Activated CD4-positive, alpha-beta memory T cell treated with anti-CD3 and anti-CD28 coated beads, Interleukin-2, amount 10 ng/mL, durations not matched to agents 7 days and 5 days (primary cell): Measurements from ENCODE around the gene ANKS1A. TPM values are rescaled to one million over a fixed set of nuclear protein-coding genes. Genes with fewer than 3 reads are reported as not detected.
"Not testable (repeated sequence)": the region's sequence is repeated elsewhere in the genome, so short reads cannot be mapped to it uniquely, and the experiment has no call there.

Source experiments
- CTCF ChIA-PET: fragments of 350-600 bp; sonication (Branson Sonifier 250); formaldehyde crosslinking; loops from one replicate; lab custom pipeline; 2021; ENCODE audit warnings: antibody characterized with exemption, inconsistent platforms; lab: Charles Lee
- POLR2A ChIA-PET: fragments of 350-600 bp; sonication (Branson Sonifier 250); formaldehyde crosslinking; loops from one replicate; lab custom pipeline; 2021; ENCODE audit warnings: antibody characterized with exemption; lab: Charles Lee
- DNase-seq: peaks from one replicate; pipeline ENCODE4 v3.0.0-alpha.2; 2020
- H3K27ac Mint-ChIP-seq: one replicate; pipeline ENCODE4 v1.8.0; 2021; ENCODE audit warnings: mild to moderate bottlenecking, mixed read lengths
- H3K27me3 Mint-ChIP-seq: one replicate; pipeline ENCODE4 v1.8.0; 2021; ENCODE audit warnings: mixed read lengths
- H3K36me3 Mint-ChIP-seq: one replicate; pipeline ENCODE4 v1.8.0; 2021; ENCODE audit warnings: low read depth, mixed read lengths
- H3K4me1 Mint-ChIP-seq: one replicate; pipeline ENCODE4 v1.8.0; 2021; ENCODE audit warnings: mixed read lengths
- H3K4me3 Mint-ChIP-seq: one replicate; pipeline ENCODE4 v1.8.0; 2021; ENCODE audit warnings: mild to moderate bottlenecking, mixed read lengths
- H3K9me3 Mint-ChIP-seq: one replicate; pipeline ENCODE4 v1.8.0; 2021; ENCODE audit warnings: mixed read lengths
- total RNA-seq, 2 experiments: library from RNA; stranded (reverse); gene quantifications; one replicate each; pipeline ENCODE4 v1.2.3, GENCODE V29; 2021

The ANKS1A gene
- total RNA-seq, 2 experiments from 2014 or later = 8.8 to 9.5 TPM

- CTCF ChIA-PET, H3K4me3 Mint-ChIP-seq, DNase-seq, H3K27ac Mint-ChIP-seq, H3K36me3 Mint-ChIP-seq, POLR2A ChIA-PET, H3K27me3 Mint-ChIP-seq, H3K4me1 Mint-ChIP-seq, H3K9me3 Mint-ChIP-seq: not testable (repeated sequence)
These were observed 109.4 kb downstream of the ANKS1A start for GRCh38 chr6:34998417-34998816.

- H3K36me3 Mint-ChIP-seq, H3K4me3 Mint-ChIP-seq, H3K27me3 Mint-ChIP-seq, POLR2A ChIA-PET, DNase-seq, H3K9me3 Mint-ChIP-seq, H3K27ac Mint-ChIP-seq, H3K4me1 Mint-ChIP-seq, CTCF ChIA-PET: not testable (repeated sequence)
These were observed 110.1 kb downstream of the ANKS1A start for GRCh38 chr6:34999153-34999552.

- POLR2A ChIA-PET, H3K4me1 Mint-ChIP-seq, H3K4me3 Mint-ChIP-seq, H3K9me3 Mint-ChIP-seq, CTCF ChIA-PET, H3K36me3 Mint-ChIP-seq, H3K27me3 Mint-ChIP-seq, DNase-seq, H3K27ac Mint-ChIP-seq: not testable (repeated sequence)
These were observed 110.9 kb downstream of the ANKS1A start for GRCh38 chr6:34999962-35000361.

GRCh38 chr6:35001349-35001748 lies 112.3 kb downstream of the ANKS1A start:
- H3K27me3 Mint-ChIP-seq, H3K9me3 Mint-ChIP-seq, DNase-seq, H3K27ac Mint-ChIP-seq, H3K4me3 Mint-ChIP-seq, H3K36me3 Mint-ChIP-seq, H3K4me1 Mint-ChIP-seq, POLR2A ChIA-PET: not testable (repeated sequence)
- CTCF ChIA-PET = interaction anchor here (0.9 to 2.0 kb wide), 2 partner anchors 14 to 204 kb away, joined by 3 to 8 read pairs; no protein-coding TSS in a partner anchor

- CTCF ChIA-PET = interaction anchor here (1.6 kb wide), 1 partner anchor 17 kb away, joined by 4 read pairs; no protein-coding TSS in a partner anchor
- H3K36me3 Mint-ChIP-seq, H3K27me3 Mint-ChIP-seq, POLR2A ChIA-PET, H3K27ac Mint-ChIP-seq, H3K9me3 Mint-ChIP-seq, DNase-seq, H3K4me3 Mint-ChIP-seq, H3K4me1 Mint-ChIP-seq: not testable (repeated sequence)
These were observed 115.0 kb downstream of the ANKS1A start for GRCh38 chr6:35003886-35004530.

GRCh38 chr6:35007016-35007415 lies 118.0 kb downstream of the ANKS1A start:
- POLR2A ChIA-PET = no interaction called here
- no peaks in the 10 kb centered on the region for H3K36me3 Mint-ChIP-seq
- CTCF ChIA-PET = interaction anchor here (1.0 kb wide), 1 partner anchor 20 kb away, joined by 3 read pairs; no protein-coding TSS in a partner anchor
- no peaks in the 10 kb centered on the region for H3K9me3 Mint-ChIP-seq
- no peaks in the 10 kb centered on the region for H3K27me3 Mint-ChIP-seq
- no peak overlapping the region for H3K27ac Mint-ChIP-seq
- DNase-seq = no peak
- peaks cover 16% of the 10 kb centered on the region for H3K4me1 Mint-ChIP-seq
- no peak overlapping the region for H3K4me3 Mint-ChIP-seq

GRCh38 chr6:35008858-35009257 lies 119.8 kb downstream of the ANKS1A start:
- Mint-ChIP-seq H3K27ac (no peak overlapping the region), H3K9me3 (no peaks in the 10 kb centered on the region), H3K27me3 (no peaks in the 10 kb centered on the region), H3K4me3 (no peak overlapping the region), H3K36me3 (no peaks in the 10 kb centered on the region), H3K4me1 (peaks cover 16% of the 10 kb centered on the region)
- ChIA-PET POLR2A (interaction anchor here (0.6 kb wide), 1 partner anchor 609 kb away, joined by 3 read pairs; no protein-coding TSS in a partner anchor), CTCF (interaction anchor here (0.9 kb wide), 1 partner anchor 131 kb away, joined by 3 read pairs; no protein-coding TSS in a partner anchor)
- no peak for DNase-seq

- no peak for DNase-seq
- CTCF ChIA-PET = interaction anchor here (0.6 to 3.2 kb wide), 2 partner anchors 24 to 305 kb away, joined by 3 to 10 read pairs; no protein-coding TSS in a partner anchor
- no peak overlapping the region for H3K4me3 Mint-ChIP-seq
These were observed 122.3 kb downstream of the ANKS1A start for GRCh38 chr6:35011096-35012041.

GRCh38 chr6:35013701-35014100 lies 124.6 kb downstream of the ANKS1A start:
- ChIA-PET POLR2A (no interaction called here), CTCF (no interaction called here)
- no peaks in the 10 kb centered on the region for H3K27me3 Mint-ChIP-seq
- H3K27ac Mint-ChIP-seq = no peak overlapping the region
- no peaks in the 10 kb centered on the region for H3K36me3 Mint-ChIP-seq
- DNase-seq = no peak
- no peaks in the 10 kb centered on the region for H3K9me3 Mint-ChIP-seq
- peaks cover 16% of the 10 kb centered on the region for H3K4me1 Mint-ChIP-seq
- H3K4me3 Mint-ChIP-seq = no peak overlapping the region

More at GRCh38 chr6:35011096-35012041, 122.3 kb downstream of the ANKS1A start:
- no peaks in the 10 kb centered on the region for H3K36me3 Mint-ChIP-seq
- H3K4me1 Mint-ChIP-seq = peaks cover 16% of the 10 kb centered on the region
- no peak overlapping the region for H3K27ac Mint-ChIP-seq
- POLR2A ChIA-PET = no interaction called here
- no peaks in the 10 kb centered on the region for H3K27me3 Mint-ChIP-seq
- H3K9me3 Mint-ChIP-seq = no peaks in the 10 kb centered on the region

- Mint-ChIP-seq H3K27ac (no peak overlapping the region), H3K4me1 (peaks cover 16% of the 10 kb centered on the region), H3K36me3 (no peaks in the 10 kb centered on the region), H3K9me3 (no peaks in the 10 kb centered on the region), H3K27me3 (no peaks in the 10 kb centered on the region), H3K4me3 (no peak overlapping the region)
- CTCF ChIA-PET = interaction anchor here (1.0 kb wide), 1 partner anchor 191 kb away, joined by 3 read pairs; no protein-coding TSS in a partner anchor
- no peak for DNase-seq
- POLR2A ChIA-PET = no interaction called here
These were observed 125.3 kb downstream of the ANKS1A start for GRCh38 chr6:35014341-35014740.

- Mint-ChIP-seq H3K27ac (no peak overlapping the region), H3K36me3 (no peaks in the 10 kb centered on the region), H3K27me3 (no peaks in the 10 kb centered on the region), H3K4me1 (peaks cover 16% of the 10 kb centered on the region), H3K4me3 (no peak overlapping the region), H3K9me3 (no peaks in the 10 kb centered on the region)
- POLR2A ChIA-PET = no interaction called here
- no peak for DNase-seq
- CTCF ChIA-PET = interaction anchor here (1.0 kb wide), 1 partner anchor 191 kb away, joined by 3 read pairs; no protein-coding TSS in a partner anchor
These were observed 125.7 kb downstream of the ANKS1A start for GRCh38 chr6:35014786-35015185.

GRCh38 chr6:35015476-35015875 lies 126.4 kb downstream of the ANKS1A start:
- POLR2A ChIA-PET = no interaction called here
- Mint-ChIP-seq H3K4me3 (no peak overlapping the region), H3K27ac (no peak overlapping the region), H3K36me3 (no peaks in the 10 kb centered on the region), H3K4me1 (peaks cover 14% of the 10 kb centered on the region), H3K27me3 (no peaks in the 10 kb centered on the region), H3K9me3 (no peaks in the 10 kb centered on the region)
- no peak for DNase-seq
- CTCF ChIA-PET = no interaction called here

GRCh38 chr6:35015996-35016395 lies 126.9 kb downstream of the ANKS1A start:
- no peaks in the 10 kb centered on the region for H3K9me3 Mint-ChIP-seq
- peaks cover 9% of the 10 kb centered on the region for H3K4me1 Mint-ChIP-seq
- H3K4me3 Mint-ChIP-seq = no peak overlapping the region
- no peak for DNase-seq
- no peaks in the 10 kb centered on the region for H3K36me3 Mint-ChIP-seq
- CTCF ChIA-PET = interaction anchor here (1.0 kb wide), 1 partner anchor 29 kb away, joined by 4 read pairs; no protein-coding TSS in a partner anchor
- POLR2A ChIA-PET = no interaction called here
- no peaks in the 10 kb centered on the region for H3K27me3 Mint-ChIP-seq
- no peak overlapping the region for H3K27ac Mint-ChIP-seq
